Pons (tissue), 1 donor: ENCODE measurements around the gene KRTAP12-4.
"Not testable (repeated sequence)": the region's sequence is repeated elsewhere in the genome, so short reads cannot be mapped to it uniquely, and the experiment has no call there.

Source experiments
- DNase-seq: peaks from one replicate; pipeline ENCODE4 v3.0.0-alpha.2; 2016; ENCODE audit warnings: low spot score

The KRTAP12-4 gene

GRCh38 chr21:44610157-44610843 lies 44.2 kb downstream of the KRTAP12-4 start:
- not testable (repeated sequence) for DNase-seq

- no peak for DNase-seq
These were observed 45.3 kb downstream of the KRTAP12-4 start for GRCh38 chr21:44609193-44609592.

- no peak for DNase-seq
These were observed 48.0 kb downstream of the KRTAP12-4 start for GRCh38 chr21:44606495-44606894.
